SK-N-SH (cell line): ENCODE data around the gene UBASH3B. TPM values are rescaled to one million over a fixed set of nuclear protein-coding genes. Genes with fewer than 3 reads are reported as not detected.
A peak's percentile ranks its signal among the peaks of the same experiment; 100 is the strongest.

ENCODE experiments used
- CTCF ChIA-PET: fragments of 300-600, 350-600 bp; formaldehyde crosslinking; extraction: SDS; loops from one replicate; lab custom pipeline; 2021; lab: Yijun Ruan, JAX
- POLR2A ChIA-PET: fragments of 350-600 bp; sonication (Branson Sonifier 250); formaldehyde crosslinking; extraction: SDS; loops from one replicate; lab custom pipeline; 2020; ENCODE audit warnings: antibody characterized with exemption, inconsistent platforms; lab: Yijun Ruan, JAX
- DNase-seq: peaks from one replicate; pipeline ENCODE4 v3.0.0; 2012
- H2AFZ ChIP-seq: fragments of 200-600 bp; sonication (generic); 2 replicates; pipeline ENCODE4 v1.8.1; 2016; ENCODE audit warnings: antibody characterized with exemption, mild to moderate bottlenecking, low read depth
- H3F3A ChIP-seq: fragments of 200-600 bp; sonication (generic); replicated peaks from 2 replicates; pipeline ENCODE3; 2016; ENCODE audit warnings: antibody characterized with exemption, mild to moderate bottlenecking; ENCODE audit not compliant: insufficient read depth
- H3K27ac ChIP-seq, 2 experiments: fragments of 200-500 bp in 1 of 2; fragments of 200-600 bp in 1 of 2; sonication (Bioruptor generic) in 1 of 2; sonication (generic), shearing (Covaris generic) in 1 of 2; 2 replicates each; pipeline versions ENCODE4 v1.5.1 to v1.6.1; 2014 to 2016; ENCODE audit warnings: low read depth in 2 of 2, inconsistent platforms in 1 of 2, low read length in 1 of 2, mild to moderate bottlenecking in 1 of 2, mixed read lengths in 1 of 2
- H3K27me3 ChIP-seq: fragments of 200-600 bp; sonication (generic), shearing (Covaris generic); 2 replicates; pipeline ENCODE4 v1.6.1; 2016; ENCODE audit warnings: mixed run types; ENCODE audit not compliant: insufficient read depth
- H3K36me3 ChIP-seq, 2 experiments: fragments of 200-500 bp in 1 of 2; fragments of 200-600 bp in 1 of 2; sonication (Bioruptor generic) in 1 of 2; sonication (generic) in 1 of 2; replicated peaks in 1 of 2; 2 replicates each; pipeline versions ENCODE3 to v1.5.1; 2014 to 2016; ENCODE audit warnings: low read length in 1 of 2, mild to moderate bottlenecking in 1 of 2; ENCODE audit not compliant: insufficient read depth in 2 of 2, control insufficient read depth in 1 of 2
- H3K4me1 ChIP-seq, 2 experiments: fragments of 200-500 bp in 1 of 2; fragments of 200-600 bp in 1 of 2; sonication (Bioruptor generic) in 1 of 2; sonication (generic), shearing (Covaris generic) in 1 of 2; 2 replicates each; pipeline versions ENCODE4 v1.5.1 to v1.6.1; 2014 to 2016; ENCODE audit warnings: low read depth in 1 of 2, low read length in 1 of 2, mixed run types in 1 of 2; ENCODE audit not compliant: insufficient read depth in 2 of 2, control insufficient read depth in 1 of 2
- H3K4me2 ChIP-seq: fragments of 200-600 bp; sonication (generic), shearing (Covaris generic); 2 replicates; pipeline ENCODE4 v1.6.1; 2017; ENCODE audit warnings: mixed run types
- H3K4me3 ChIP-seq, 2 experiments: fragments of 200-500 bp in 1 of 2; fragments of 200-600 bp in 1 of 2; sonication (Bioruptor generic) in 1 of 2; sonication (generic), shearing (Covaris generic) in 1 of 2; 2 replicates each; pipeline versions ENCODE4 v1.5.1 to v1.8.1; 2014 to 2016; ENCODE audit warnings: low read depth in 2 of 2, inconsistent platforms in 1 of 2, low read length in 1 of 2, mild to moderate bottlenecking in 1 of 2, mixed read lengths in 1 of 2, moderate library complexity in 1 of 2
- H3K79me2 ChIP-seq: fragments of 200-600 bp; sonication (generic); 2 replicates; pipeline ENCODE4 v1.8.1; 2017; ENCODE audit warnings: mild to moderate bottlenecking; ENCODE audit not compliant: insufficient read depth
- H3K9ac ChIP-seq: fragments of 200-600 bp; sonication (generic); 2 replicates; pipeline ENCODE4 v1.6.1; 2017; ENCODE audit warnings: mixed run types
- H3K9me2 ChIP-seq: fragments of 200-600 bp; sonication (generic); 2 replicates; pipeline ENCODE4 v1.6.1; 2017; ENCODE audit warnings: mixed run types
- H3K9me3 ChIP-seq: fragments of 200-600 bp; sonication (generic); 2 replicates; pipeline ENCODE4 v1.6.1; 2017; ENCODE audit warnings: mixed run types, mild to moderate bottlenecking, moderate library complexity
- H4K20me1 ChIP-seq: fragments of 200-600 bp; sonication (generic); 2 replicates; pipeline ENCODE4 v1.6.1; 2017; ENCODE audit warnings: mild to moderate bottlenecking, mixed run types; ENCODE audit not compliant: insufficient read depth
- ELF1 ChIP-seq: IDR thresholded peaks from 2 replicates; pipeline ENCODE4 v1.4.0; 2012
- EP300 ChIP-seq, 2 experiments: IDR thresholded peaks; 2 replicates each; pipeline versions ENCODE4 v1.4.0 to v1.6.1; 2012; ENCODE audit warnings: borderline replicate concordance in 1 of 2, low read depth in 1 of 2, low read length in 1 of 2
- EZH2phosphoT487 ChIP-seq: fragments of 200-600 bp; sonication (generic); IDR thresholded peaks from 2 replicates; pipeline ENCODE4 v1.6.1; 2017; ENCODE audit warnings: low read depth, mixed run types, mild to moderate bottlenecking, antibody characterized with exemption, moderate library complexity, borderline replicate concordance
- FOSL2 ChIP-seq: IDR thresholded peaks from 2 replicates; pipeline ENCODE4 v1.4.0; 2012; ENCODE audit warnings: low read depth, mild to moderate bottlenecking, moderate library complexity, borderline replicate concordance
- FOXJ3 ChIP-seq: sonication (generic); formaldehyde crosslinking; IDR thresholded peaks from 2 replicates; pipeline ENCODE4 v1.5.1; 2020; ENCODE audit warnings: mild to moderate bottlenecking, missing genetic modification reagents
- FOXM1 ChIP-seq: IDR thresholded peaks from 2 replicates; pipeline ENCODE4 v1.4.0; 2012; ENCODE audit warnings: low read depth, mild to moderate bottlenecking
- GABPA ChIP-seq: IDR thresholded peaks from 2 replicates; pipeline ENCODE4 v1.4.0; 2012; ENCODE audit warnings: low read depth, mild to moderate bottlenecking
- IRF3 ChIP-seq: fragments of 150-350 bp; IDR thresholded peaks from 2 replicates; pipeline ENCODE4 v1.6.1; 2016; ENCODE audit warnings: mild to moderate bottlenecking, low read depth, low read length
- JUND ChIP-seq: IDR thresholded peaks from 2 replicates; pipeline ENCODE4 v1.4.0; 2012
- MAX ChIP-seq: IDR thresholded peaks from 2 replicates; pipeline ENCODE4 v1.4.0; 2012; ENCODE audit warnings: low read depth
- MEF2A ChIP-seq: IDR thresholded peaks from 2 replicates; pipeline ENCODE4 v1.4.0; 2012; ENCODE audit warnings: low read depth, borderline replicate concordance
- NFIC ChIP-seq: IDR thresholded peaks from 2 replicates; pipeline ENCODE4 v1.4.0; 2012; ENCODE audit warnings: borderline replicate concordance
- NRF1 ChIP-seq: IDR thresholded peaks from 2 replicates; pipeline ENCODE4 v1.6.1; 2012; ENCODE audit warnings: low read depth, mild to moderate bottlenecking, low read length
- POLR2AphosphoS5 ChIP-seq: IDR thresholded peaks from 2 replicates; pipeline ENCODE4 v1.6.1; 2012; ENCODE audit warnings: low read depth, low read length
- RAD21 ChIP-seq: IDR thresholded peaks from 2 replicates; pipeline ENCODE4 v1.6.1; 2012; ENCODE audit warnings: mild to moderate bottlenecking, low read length
- RCOR1 ChIP-seq: fragments of 150-350 bp; IDR thresholded peaks from 2 replicates; pipeline ENCODE4 v1.6.1; 2017; ENCODE audit warnings: antibody characterized with exemption, low read length
- RFX5 ChIP-seq: IDR thresholded peaks from 2 replicates; pipeline ENCODE4 v1.6.1; 2012; ENCODE audit warnings: mild to moderate bottlenecking, improper control_type of control experiment, low read length
- RXRA ChIP-seq: IDR thresholded peaks from 2 replicates; pipeline ENCODE4 v1.4.0; 2012; ENCODE audit warnings: low read depth, mild to moderate bottlenecking, borderline replicate concordance
- SIN3A ChIP-seq: IDR thresholded peaks from 2 replicates; pipeline ENCODE4 v1.6.1; 2012; ENCODE audit warnings: low read depth, mild to moderate bottlenecking, low read length, moderate library complexity, borderline replicate concordance
- SMC3 ChIP-seq: IDR thresholded peaks from 2 replicates; pipeline ENCODE4 v1.6.1; 2012; ENCODE audit warnings: low read depth, low read length, improper control_type of control experiment
- TAF1 ChIP-seq: IDR thresholded peaks from 2 replicates; pipeline ENCODE4 v1.6.1; 2012; ENCODE audit warnings: low read depth, mild to moderate bottlenecking, low read length, moderate library complexity, borderline replicate concordance
- TEAD4 ChIP-seq: IDR thresholded peaks from 2 replicates; pipeline ENCODE4 v1.4.0; 2012; ENCODE audit warnings: mild to moderate bottlenecking, borderline replicate concordance; ENCODE audit not compliant: insufficient read depth
- WGBS: methylation state at CpG from one replicate; pipeline ENCODE4 v1.1.6; 2017; ENCODE audit warnings: low lambda C conversion rate; 5-methylcytosine and 5-hydroxymethylcytosine counted together
- polyA plus RNA-seq, 3 experiments: library from polyadenylated mRNA; depleted of rRNA; stranded (reverse); fragments of >200 nt; gene quantifications; 2 replicates each; pipeline ENCODE4 v1.2.3, GENCODE V29; 2012
- TF ChIP-seq, protein P1 (sequence below): IDR thresholded peaks from 2 replicates; pipeline ENCODE4 v1.4.0; 2012; ENCODE audit warnings: low read depth, borderline replicate concordance
- TF ChIP-seq, protein P2 (sequence below): fragments of 200-600 bp; sonication (generic); IDR thresholded peaks from 2 replicates; pipeline ENCODE4 v1.6.1; 2017; ENCODE audit warnings: antibody characterized with exemption, mild to moderate bottlenecking, moderate library complexity
- TF ChIP-seq, protein P3 (sequence below): fragments of 150-350 bp; IDR thresholded peaks from 2 replicates; pipeline ENCODE4 v1.6.1; 2017; ENCODE audit warnings: antibody characterized with exemption, low read length, low read depth, borderline replicate concordance

UBASH3B gene, protein sequence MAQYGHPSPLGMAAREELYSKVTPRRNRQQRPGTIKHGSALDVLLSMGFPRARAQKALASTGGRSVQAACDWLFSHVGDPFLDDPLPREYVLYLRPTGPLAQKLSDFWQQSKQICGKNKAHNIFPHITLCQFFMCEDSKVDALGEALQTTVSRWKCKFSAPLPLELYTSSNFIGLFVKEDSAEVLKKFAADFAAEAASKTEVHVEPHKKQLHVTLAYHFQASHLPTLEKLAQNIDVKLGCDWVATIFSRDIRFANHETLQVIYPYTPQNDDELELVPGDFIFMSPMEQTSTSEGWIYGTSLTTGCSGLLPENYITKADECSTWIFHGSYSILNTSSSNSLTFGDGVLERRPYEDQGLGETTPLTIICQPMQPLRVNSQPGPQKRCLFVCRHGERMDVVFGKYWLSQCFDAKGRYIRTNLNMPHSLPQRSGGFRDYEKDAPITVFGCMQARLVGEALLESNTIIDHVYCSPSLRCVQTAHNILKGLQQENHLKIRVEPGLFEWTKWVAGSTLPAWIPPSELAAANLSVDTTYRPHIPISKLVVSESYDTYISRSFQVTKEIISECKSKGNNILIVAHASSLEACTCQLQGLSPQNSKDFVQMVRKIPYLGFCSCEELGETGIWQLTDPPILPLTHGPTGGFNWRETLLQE
- 10.4 and 11.0 TPM in 2 replicates for polyA plus RNA-seq (2012; rRNA removed)
- polyA plus RNA-seq (2012; cell fraction: cytosol; rRNA removed) = 6.7 and 6.9 TPM in 2 replicates
- polyA plus RNA-seq (2012; cell fraction: nucleus; rRNA removed) = 5.0 and 8.2 TPM in 2 replicates

DNA sequence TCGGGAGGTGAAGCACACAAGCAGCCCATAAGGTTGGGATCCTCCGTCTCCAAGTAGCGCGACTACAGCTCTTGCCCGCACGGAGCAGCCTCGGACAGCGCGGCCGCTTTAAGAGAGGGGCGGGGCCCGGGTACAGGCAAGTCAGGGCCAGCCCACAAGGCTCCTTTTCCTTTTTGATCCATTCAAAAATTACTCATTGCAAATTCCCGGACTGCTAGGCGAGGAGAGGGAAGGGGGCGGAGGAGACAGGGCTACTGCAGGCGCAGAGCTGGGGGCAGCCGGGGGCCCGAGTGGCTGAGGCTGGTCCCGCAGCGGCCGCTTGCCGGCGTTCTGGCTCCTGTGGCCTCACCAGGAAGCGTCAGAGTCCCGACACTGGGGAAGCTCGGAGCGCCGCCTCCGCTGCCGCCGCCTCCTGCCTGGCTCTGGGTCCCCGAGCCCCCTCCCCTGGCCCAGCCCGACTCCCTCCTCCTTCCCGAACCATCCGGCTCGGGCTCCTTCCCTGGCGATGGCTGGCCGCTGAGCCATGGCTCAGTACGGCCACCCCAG lies at the start of gene UBASH3B:
Gene UBASH3B, plus strand, starts transcription at position 196 of the 546 bp plus-strand sequence. Its CDS starts 328 bp downstream, at position 524.
- peaks cover 43% of the 10 kb centered on the region for H3K79me2 ChIP-seq
- no peaks in the 10 kb centered on the region for H3K9me3 ChIP-seq
- no peaks in the 10 kb centered on the region for H4K20me1 ChIP-seq
- H3K27me3 ChIP-seq = no peaks in the 10 kb centered on the region
- H3K9ac ChIP-seq = peak within 1 kb of the TSS; percentile 89
- peaks cover 0 to 10% of the 10 kb centered on the region in 2 experiments; a peak in 1 of 4 replicates for H3K4me1 ChIP-seq
- peaks cover 8% of the 10 kb centered on the region for H3F3A ChIP-seq
- peak within 1 kb of the TSS; percentile 86 for H2AFZ ChIP-seq
- 3% methylated on average over 7 of the region's 39 CpGs for WGBS
- peak; percentile 85 for DNase-seq
- peaks cover 0 to 7% of the 10 kb centered on the region in 2 experiments for H3K36me3 ChIP-seq
- peak within 1 kb of the TSS; percentile 93 for H3K4me2 ChIP-seq
- ChIA-PET POLR2A (interaction anchor here (0.8 to 1.2 kb wide), 2 partner anchors 9 to 329 kb away, joined by 3 read pairs; no protein-coding TSS in a partner anchor), CTCF (interaction anchor here (0.6 to 4.7 kb wide), 15 partner anchors 8 to 208 kb away, joined by 3 to 33 read pairs (median 4); no protein-coding TSS in a partner anchor)
- H3K9me2 ChIP-seq = no peaks in the 10 kb centered on the region
- peak within 1 kb of the TSS; percentile 75 to 91 for H3K4me3 ChIP-seq
- H3K27ac ChIP-seq = peak within 1 kb of the TSS; percentile 72 to 88
- no peak for TF ChIP-seq EP300 (IDR thresholded peaks at IDR 0.05; ENCODE audit: borderline replicate concordance in 1 of 2, low read depth in 1 of 2, low read length in 1 of 2)
- TF ChIP-seq GABPA = no peak
- no peak; the same call in 1 of the 2 replicates for TF ChIP-seq NFIC
- TF ChIP-seq, protein P1, sequence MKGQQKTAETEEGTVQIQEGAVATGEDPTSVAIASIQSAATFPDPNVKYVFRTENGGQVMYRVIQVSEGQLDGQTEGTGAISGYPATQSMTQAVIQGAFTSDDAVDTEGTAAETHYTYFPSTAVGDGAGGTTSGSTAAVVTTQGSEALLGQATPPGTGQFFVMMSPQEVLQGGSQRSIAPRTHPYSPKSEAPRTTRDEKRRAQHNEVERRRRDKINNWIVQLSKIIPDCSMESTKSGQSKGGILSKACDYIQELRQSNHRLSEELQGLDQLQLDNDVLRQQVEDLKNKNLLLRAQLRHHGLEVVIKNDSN = no peak
- TF ChIP-seq TEAD4 = 0 out of 2 replicates have a peak, but pooled peaks have one; percentile 31
- no peak for TF ChIP-seq FOXJ3 (CRISPR knock-in tag)
- TF ChIP-seq RXRA = no peak
- TF ChIP-seq POLR2AphosphoS5 = peak; percentile 88
- TF ChIP-seq MAX = peak; percentile 55
- TF ChIP-seq EZH2phosphoT487 = no peak
- no peak for TF ChIP-seq JUND
- TF ChIP-seq RAD21 = no peak
- TF ChIP-seq TAF1 = peak; percentile 81
- TF ChIP-seq SIN3A = no peak; the same call in 1 of the 2 replicates
- TF ChIP-seq MEF2A = 0 out of 2 replicates have a peak, but pooled peaks have one; percentile 19
- TF ChIP-seq RCOR1 = no peak
- TF ChIP-seq IRF3 = no peak
- TF ChIP-seq NRF1 = no peak
- TF ChIP-seq, protein P2, sequence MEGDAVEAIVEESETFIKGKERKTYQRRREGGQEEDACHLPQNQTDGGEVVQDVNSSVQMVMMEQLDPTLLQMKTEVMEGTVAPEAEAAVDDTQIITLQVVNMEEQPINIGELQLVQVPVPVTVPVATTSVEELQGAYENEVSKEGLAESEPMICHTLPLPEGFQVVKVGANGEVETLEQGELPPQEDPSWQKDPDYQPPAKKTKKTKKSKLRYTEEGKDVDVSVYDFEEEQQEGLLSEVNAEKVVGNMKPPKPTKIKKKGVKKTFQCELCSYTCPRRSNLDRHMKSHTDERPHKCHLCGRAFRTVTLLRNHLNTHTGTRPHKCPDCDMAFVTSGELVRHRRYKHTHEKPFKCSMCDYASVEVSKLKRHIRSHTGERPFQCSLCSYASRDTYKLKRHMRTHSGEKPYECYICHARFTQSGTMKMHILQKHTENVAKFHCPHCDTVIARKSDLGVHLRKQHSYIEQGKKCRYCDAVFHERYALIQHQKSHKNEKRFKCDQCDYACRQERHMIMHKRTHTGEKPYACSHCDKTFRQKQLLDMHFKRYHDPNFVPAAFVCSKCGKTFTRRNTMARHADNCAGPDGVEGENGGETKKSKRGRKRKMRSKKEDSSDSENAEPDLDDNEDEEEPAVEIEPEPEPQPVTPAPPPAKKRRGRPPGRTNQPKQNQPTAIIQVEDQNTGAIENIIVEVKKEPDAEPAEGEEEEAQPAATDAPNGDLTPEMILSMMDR = no peak
- TF ChIP-seq, protein P3, sequence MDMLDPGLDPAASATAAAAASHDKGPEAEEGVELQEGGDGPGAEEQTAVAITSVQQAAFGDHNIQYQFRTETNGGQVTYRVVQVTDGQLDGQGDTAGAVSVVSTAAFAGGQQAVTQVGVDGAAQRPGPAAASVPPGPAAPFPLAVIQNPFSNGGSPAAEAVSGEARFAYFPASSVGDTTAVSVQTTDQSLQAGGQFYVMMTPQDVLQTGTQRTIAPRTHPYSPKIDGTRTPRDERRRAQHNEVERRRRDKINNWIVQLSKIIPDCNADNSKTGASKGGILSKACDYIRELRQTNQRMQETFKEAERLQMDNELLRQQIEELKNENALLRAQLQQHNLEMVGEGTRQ = no peak
- TF ChIP-seq SMC3 = no peak
- TF ChIP-seq FOSL2 = peak; percentile 42; the same call in 1 of the 2 replicates
- TF ChIP-seq RFX5 = no peak
- 0 out of 2 replicates have a peak, but pooled peaks have one; percentile 28 for TF ChIP-seq ELF1
- TF ChIP-seq FOXM1 = no peak
